ENCODE results near the gene RNF181.
"Not testable (repeated sequence)": the region's sequence is repeated elsewhere in the genome, so short reads cannot be mapped to it uniquely, and the experiment has no call there.

The RNF181 gene

DNA sequence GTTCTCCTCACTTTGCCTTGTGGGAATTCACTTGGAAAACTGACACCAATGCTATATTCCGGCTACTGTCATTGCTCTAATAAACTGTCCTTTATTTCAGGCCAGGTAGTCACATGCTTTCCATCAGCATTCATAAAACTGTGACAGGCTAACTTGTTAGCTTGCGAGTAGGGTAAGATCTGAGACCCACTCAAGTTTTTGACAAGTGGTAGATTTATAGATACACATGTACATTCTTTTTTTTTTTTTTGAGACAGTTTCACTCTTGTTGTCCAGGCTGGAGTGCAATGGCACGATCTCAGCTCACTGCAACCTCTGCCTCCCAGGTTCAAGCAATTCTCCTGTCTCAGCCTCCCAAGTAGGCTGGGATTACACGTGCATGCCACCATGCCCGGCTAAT is 22.2 kb downstream of the RNF181 start:
- DNase-seq, result not testable (repeated sequence)

DNA sequence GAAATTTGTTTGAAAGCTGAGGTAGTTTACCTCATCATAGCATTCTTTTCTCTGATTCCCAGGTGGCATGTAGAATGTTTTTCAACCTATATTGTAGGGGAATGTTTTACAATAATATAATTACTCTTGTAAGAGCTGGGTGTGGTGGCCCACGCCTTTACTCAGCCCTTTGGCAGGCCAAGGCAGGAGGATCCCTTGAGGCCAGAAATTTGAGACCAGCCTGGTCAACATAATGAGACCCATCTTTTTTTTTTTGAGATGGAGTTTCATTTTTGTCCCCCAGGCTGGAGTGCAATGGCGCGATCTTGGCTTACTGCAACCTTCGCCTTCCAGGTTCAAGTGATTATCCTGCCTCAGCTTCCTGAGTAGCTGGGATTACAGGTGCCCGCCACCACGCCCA is 24.1 kb downstream of the RNF181 start:
- DNase-seq, result no peak

DNA sequence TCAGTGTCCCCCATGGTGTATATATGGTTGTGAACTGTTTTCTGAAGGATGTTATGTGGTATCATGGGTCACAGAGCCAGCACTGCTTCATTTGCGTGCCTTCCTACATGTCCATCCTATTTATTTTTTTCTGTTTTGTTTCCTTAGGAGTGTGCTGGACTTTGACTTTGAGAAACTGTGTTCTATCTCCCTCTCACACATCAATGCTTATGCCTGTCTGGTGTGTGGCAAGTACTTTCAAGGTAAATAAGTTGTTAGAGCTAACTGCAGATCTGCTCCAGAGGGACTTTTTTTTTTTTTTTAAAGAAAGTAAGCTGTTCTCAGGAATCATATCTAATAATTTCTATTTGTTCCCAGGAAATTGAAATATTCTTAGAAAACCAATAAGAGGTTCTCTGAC is 25.8 kb downstream of the RNF181 start:
- DNase-seq, result no peak

DNA sequence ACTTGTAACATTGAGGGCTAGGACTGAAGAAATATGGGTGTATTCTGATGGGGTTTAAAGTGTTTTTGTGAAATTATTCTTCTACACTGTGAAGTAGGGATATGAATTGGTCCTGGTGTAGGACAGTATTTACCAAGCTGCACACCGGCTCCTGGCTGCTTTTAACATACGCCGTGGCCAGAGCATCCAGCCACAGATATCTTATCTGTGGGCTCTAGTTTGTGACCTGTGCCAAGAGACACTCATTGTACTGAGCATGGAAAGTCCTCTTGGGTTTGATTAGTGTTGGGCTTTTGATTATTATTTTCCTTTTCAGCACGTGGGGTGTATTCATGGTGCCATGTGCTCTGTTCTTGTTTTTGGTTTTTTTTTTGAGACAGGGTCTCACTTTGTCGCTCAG is 28.4 kb downstream of the RNF181 start:
- no peak for DNase-seq

DNA sequence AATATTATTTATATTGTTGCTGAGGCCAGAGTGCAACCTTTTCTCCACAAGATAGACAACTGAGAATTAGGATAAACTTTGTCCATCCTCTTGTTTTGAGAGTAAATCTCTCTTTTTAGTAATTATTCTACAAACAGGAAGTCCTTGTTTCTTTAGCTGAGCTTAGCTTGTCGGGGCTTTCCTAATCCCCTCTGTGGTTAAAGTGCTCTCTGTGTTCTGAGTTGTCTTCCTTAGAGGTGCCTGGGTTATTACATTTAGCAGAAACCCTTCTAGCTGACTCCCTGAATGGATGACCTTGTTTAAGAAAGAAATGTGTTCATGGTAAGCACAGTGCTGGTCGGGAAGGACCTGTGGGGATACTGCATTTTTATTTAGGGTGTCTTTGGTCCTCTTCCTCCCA is 33.1 kb downstream of the RNF181 start:
- DNase-seq, result no peak

DNA sequence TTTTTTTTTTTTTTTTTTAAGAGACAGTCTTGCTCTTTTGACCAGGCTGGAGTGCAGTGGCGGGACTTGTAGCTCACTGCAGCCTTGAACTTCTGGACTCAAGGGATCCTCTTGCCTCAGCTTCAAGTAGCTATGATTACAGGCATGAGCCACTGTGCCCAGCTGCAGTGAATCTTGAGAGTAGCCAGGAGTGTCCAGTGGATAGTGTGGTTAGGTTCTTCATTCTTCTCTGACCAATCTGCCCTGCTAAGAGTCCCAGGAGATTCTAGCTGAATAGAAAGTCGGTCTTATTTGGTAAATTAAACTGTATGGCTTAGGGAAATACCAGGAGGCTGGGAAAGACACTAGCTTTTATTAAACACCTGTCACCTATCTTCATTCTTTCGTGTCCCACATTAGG is 35.8 kb downstream of the RNF181 start:
- no peak for DNase-seq

DNA sequence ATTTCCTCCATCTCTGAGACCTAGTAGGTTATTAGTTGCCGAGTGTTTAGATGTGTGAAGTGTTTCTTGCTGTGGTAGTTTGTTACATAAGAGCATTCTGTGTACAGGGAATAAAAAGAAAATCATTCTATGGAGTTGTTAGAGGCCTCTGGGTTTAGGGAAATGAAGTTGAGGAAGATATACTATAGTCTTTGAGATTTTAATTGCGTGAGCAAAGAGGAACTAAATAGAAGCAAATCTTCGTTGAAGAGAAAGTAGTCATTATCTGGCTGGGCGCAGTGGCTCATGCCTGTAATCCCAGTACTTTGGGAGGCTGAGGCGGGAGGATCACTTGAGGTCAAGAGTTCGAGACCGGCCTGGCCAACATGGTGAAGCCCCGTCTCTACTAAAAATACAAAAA is 39.5 kb downstream of the RNF181 start:
- no peak for DNase-seq

DNA sequence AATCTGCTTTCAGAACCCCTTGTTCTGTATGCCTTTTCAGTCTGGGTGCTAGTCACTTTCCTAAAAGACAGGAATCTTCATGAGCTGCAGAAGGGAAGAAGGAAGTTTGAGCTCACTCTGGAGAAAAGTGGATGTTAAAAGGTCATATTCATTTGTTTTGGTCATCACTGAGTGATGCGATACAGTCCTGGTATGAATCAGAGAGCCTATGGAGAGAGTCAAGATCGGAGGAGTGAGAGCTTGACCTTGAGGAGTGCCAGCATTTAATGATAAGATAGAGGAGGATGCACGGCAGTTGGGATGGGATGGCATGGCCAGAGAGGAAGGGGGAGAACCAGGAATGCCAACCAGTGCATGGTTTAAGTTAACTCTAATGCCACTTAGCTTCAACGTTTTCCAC is 40.1 kb downstream of the RNF181 start:
- DNase-seq, result no peak

DNA sequence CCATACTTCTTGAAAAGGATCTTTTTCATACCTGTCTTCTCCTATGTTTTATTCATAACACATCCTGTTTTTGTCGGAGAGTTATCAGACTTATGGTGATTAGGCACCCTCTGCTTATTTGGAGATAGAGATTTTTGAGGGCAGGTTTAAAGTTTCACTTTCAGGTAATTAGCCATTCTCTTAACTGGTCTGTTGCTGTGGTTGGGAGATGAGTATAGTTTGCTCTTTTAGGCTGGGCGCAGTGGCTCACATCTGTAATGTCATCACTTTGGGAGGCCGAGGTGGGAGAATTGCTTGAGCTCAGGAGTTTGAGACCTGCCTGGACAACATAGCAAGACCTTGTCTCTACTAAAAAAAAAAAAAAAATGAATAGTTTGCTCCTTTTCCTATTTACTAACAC is 47.2 kb downstream of the RNF181 start:
- no peak for DNase-seq

DNA sequence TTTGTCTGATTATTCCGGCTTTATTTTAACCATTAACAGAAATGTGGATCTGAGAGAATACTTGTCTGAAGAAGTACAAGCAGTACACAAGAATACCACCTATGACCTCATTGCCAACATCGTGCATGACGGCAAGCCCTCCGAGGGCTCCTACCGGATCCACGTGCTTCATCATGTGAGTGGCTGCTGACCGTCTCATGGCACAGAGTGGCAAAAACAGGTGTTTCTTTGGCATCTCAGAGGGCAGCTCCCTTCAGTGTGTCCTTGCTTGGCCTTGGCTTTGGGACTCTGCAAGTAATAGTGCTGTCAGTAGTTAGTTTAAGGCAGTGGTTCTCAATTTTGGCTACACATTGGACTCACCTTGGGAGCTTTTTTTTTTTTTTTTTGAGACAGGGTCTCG is 49.4 kb downstream of the RNF181 start:
- DNase-seq, result no peak

DNA sequence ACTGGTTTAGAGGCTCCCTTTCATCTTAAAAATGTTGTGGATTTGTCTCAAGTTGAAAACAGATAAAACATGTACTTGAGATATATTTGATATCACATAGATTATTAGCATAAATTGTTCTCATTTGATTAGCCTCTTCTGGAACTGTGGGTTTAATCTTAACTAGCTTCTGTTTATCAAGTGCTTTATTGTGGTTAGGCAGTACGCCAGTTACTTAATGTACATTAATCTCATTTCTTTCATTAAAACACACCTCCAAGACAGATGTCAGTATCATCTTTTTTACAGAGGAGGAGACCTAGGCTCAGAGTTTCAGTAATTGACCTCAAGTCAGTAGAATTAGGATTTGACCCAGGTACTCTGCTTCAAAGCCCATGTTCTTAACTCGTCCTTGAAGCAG is 50.6 kb downstream of the RNF181 start:
- no peak for DNase-seq
